HepG2 (cell line): ENCODE measurements around the gene STBD1. TPM values are rescaled to one million over a fixed set of nuclear protein-coding genes. Genes with fewer than 3 reads are reported as not detected.

Experiments
- ATF1 ChIP-seq: IDR thresholded peaks from 2 replicates; pipeline ENCODE4 v1.6.1; 2016; ENCODE audit warnings: mild to moderate bottlenecking, control low read depth
- ETV6 ChIP-seq: sonication (generic); formaldehyde crosslinking; conservative IDR thresholded peaks from 2 replicates; pipeline ENCODE4 v1.4.0; 2020; ENCODE audit warnings: missing genetic modification reagents
- FOSL2 ChIP-seq: sonication (generic); formaldehyde crosslinking; IDR thresholded peaks from 2 replicates; pipeline ENCODE4 v1.4.0; 2020; ENCODE audit warnings: missing genetic modification reagents
- HDAC1 ChIP-seq: sonication (generic); formaldehyde crosslinking; IDR thresholded peaks from 2 replicates; pipeline ENCODE4 v1.5.1; 2020; ENCODE audit warnings: mild to moderate bottlenecking, missing genetic modification reagents
- JUNB ChIP-seq: sonication (generic); formaldehyde crosslinking; IDR thresholded peaks from 2 replicates; pipeline ENCODE4 v1.8.0; 2022; ENCODE audit warnings: missing genetic modification reagents, mild to moderate bottlenecking, borderline replicate concordance
- TBX3 ChIP-seq: fragments of 450-650 bp; IDR thresholded peaks from 2 replicates; pipeline ENCODE4 v1.6.1; 2017; ENCODE audit warnings: antibody characterized with exemption, mild to moderate bottlenecking, inconsistent platforms, borderline replicate concordance
- TEAD3 ChIP-seq: optimal IDR thresholded peaks from 2 replicates; pipeline ENCODE3; 2016; ENCODE audit warnings: borderline replicate concordance
- TMF1 ChIP-seq: sonication (generic); formaldehyde crosslinking; IDR thresholded peaks from 2 replicates; pipeline ENCODE4 v1.8.1; 2022; ENCODE audit warnings: low read depth, missing genetic modification reagents
- ZBTB8A ChIP-seq: sonication (generic); formaldehyde crosslinking; IDR thresholded peaks from 2 replicates; pipeline ENCODE4 v1.4.0; 2020; ENCODE audit warnings: mild to moderate bottlenecking, low read depth, missing genetic modification reagents, borderline replicate concordance
- ZNF292 ChIP-seq: sonication (generic); formaldehyde crosslinking; IDR thresholded peaks from 2 replicates; pipeline ENCODE4 v1.8.1; 2022; ENCODE audit warnings: mild to moderate bottlenecking, low read depth, missing genetic modification reagents, borderline replicate concordance
- ZNF567 ChIP-seq: sonication (generic); formaldehyde crosslinking; IDR thresholded peaks from 2 replicates; pipeline ENCODE4 v1.8.1; 2023; ENCODE audit warnings: mild to moderate bottlenecking, missing genetic modification reagents, borderline replicate concordance
- ZNF589 ChIP-seq: sonication (generic); formaldehyde crosslinking; conservative IDR thresholded peaks from 2 replicates; pipeline ENCODE4 v1.8.0; 2022; ENCODE audit warnings: mild to moderate bottlenecking, moderate library complexity, missing genetic modification reagents
- ZNF746 ChIP-seq: sonication (generic); formaldehyde crosslinking; IDR thresholded peaks from 2 replicates; pipeline ENCODE4 v1.8.0; 2022; ENCODE audit warnings: mild to moderate bottlenecking, missing genetic modification reagents
- polyA plus RNA-seq, 8 experiments: library from polyadenylated mRNA; depleted of rRNA in 3 of 8; stranded (reverse) in 7 of 8; unstranded in 1 of 8; fragments of >200 nt; fragmentation: Illumina TruSeq in 4 of 8; extraction: Trizol in 4 of 8; gene quantifications; 2 replicates each; pipeline versions ENCODE4 v1.2.1 to v1.2.3, GENCODE V29; 2011 to 2016; ENCODE audit warnings: low read depth in 4 of 8, missing spikeins in 1 of 8, mixed read lengths in 1 of 8; ENCODE audit not compliant: insufficient read depth in 1 of 8
- total RNA-seq, 5 experiments: library from RNA; depleted of rRNA; stranded (reverse); fragments of >200 nt; fragmentation: Illumina TruSeq; extraction: Trizol; gene quantifications; 2 replicates each; pipeline ENCODE4 v1.2.3, GENCODE V29; 2016; ENCODE audit warnings: low read depth in 1 of 5
- TF ChIP-seq, protein P1 (sequence below): sonication (generic); formaldehyde crosslinking; IDR thresholded peaks from 2 replicates; pipeline ENCODE4 v1.4.0; 2020; ENCODE audit warnings: missing genetic modification reagents
- TF ChIP-seq, protein P2 (sequence below): sonication (generic); formaldehyde crosslinking; IDR thresholded peaks from 2 replicates; pipeline ENCODE4 v1.4.0; 2020; ENCODE audit warnings: low read depth, missing genetic modification reagents
- TF ChIP-seq, protein P3 (sequence below), 2 experiments: fragments of 450-650 bp in 1 of 2; sonication (generic) in 1 of 2; formaldehyde crosslinking; IDR thresholded peaks; 2 replicates each; pipeline versions ENCODE4 v1.5.0 to v1.8.0; 2020 to 2022; ENCODE audit warnings: mild to moderate bottlenecking in 1 of 2, missing genetic modification reagents in 1 of 2
- TF ChIP-seq, protein P4 (sequence below): sonication (generic); formaldehyde crosslinking; IDR thresholded peaks from 2 replicates; pipeline ENCODE4 v1.4.0; 2020; ENCODE audit warnings: mild to moderate bottlenecking, missing genetic modification reagents

Gene STBD1
- total and polyA plus RNA-seq, 2 of the 13 experiments (the other 11 are each of a cell fraction or from before 2014, with no cell fraction given): 2.8 to 4.3 TPM

DNA sequence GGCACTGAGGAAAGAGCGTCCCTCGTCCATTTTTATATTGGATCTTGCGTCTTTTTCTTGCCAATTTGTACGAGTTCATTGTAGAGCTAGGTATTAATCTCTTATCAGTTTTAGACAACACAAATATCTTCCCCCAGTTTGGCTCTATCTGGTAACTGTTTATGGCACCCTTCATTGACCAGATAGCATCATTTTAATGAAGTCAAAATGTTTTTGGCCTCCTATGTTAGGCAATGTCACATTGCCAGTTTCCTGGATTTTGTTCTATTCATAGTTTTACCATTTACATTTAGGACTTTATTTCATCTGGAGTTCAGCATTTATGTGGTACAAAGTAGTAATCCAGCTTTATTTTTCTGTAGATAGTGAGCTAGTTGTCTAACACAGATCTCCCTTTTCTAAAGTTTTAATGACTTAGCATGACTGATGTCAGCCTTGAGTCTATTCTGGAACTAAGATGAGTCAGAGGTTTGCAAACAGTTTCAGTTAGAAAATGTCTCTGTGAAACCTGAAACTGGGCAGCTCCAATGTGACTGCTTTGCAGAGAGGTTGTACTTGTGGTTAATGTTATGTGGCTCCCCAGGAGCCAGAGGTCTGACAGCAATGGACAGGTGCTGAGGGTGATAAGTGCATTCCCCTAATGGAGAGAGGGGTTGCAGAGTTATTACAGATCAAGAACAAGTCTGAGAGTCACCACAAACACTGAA lies 5.3 kb upstream of the STBD1 start (continued):
- TF ChIP-seq, protein P1, sequence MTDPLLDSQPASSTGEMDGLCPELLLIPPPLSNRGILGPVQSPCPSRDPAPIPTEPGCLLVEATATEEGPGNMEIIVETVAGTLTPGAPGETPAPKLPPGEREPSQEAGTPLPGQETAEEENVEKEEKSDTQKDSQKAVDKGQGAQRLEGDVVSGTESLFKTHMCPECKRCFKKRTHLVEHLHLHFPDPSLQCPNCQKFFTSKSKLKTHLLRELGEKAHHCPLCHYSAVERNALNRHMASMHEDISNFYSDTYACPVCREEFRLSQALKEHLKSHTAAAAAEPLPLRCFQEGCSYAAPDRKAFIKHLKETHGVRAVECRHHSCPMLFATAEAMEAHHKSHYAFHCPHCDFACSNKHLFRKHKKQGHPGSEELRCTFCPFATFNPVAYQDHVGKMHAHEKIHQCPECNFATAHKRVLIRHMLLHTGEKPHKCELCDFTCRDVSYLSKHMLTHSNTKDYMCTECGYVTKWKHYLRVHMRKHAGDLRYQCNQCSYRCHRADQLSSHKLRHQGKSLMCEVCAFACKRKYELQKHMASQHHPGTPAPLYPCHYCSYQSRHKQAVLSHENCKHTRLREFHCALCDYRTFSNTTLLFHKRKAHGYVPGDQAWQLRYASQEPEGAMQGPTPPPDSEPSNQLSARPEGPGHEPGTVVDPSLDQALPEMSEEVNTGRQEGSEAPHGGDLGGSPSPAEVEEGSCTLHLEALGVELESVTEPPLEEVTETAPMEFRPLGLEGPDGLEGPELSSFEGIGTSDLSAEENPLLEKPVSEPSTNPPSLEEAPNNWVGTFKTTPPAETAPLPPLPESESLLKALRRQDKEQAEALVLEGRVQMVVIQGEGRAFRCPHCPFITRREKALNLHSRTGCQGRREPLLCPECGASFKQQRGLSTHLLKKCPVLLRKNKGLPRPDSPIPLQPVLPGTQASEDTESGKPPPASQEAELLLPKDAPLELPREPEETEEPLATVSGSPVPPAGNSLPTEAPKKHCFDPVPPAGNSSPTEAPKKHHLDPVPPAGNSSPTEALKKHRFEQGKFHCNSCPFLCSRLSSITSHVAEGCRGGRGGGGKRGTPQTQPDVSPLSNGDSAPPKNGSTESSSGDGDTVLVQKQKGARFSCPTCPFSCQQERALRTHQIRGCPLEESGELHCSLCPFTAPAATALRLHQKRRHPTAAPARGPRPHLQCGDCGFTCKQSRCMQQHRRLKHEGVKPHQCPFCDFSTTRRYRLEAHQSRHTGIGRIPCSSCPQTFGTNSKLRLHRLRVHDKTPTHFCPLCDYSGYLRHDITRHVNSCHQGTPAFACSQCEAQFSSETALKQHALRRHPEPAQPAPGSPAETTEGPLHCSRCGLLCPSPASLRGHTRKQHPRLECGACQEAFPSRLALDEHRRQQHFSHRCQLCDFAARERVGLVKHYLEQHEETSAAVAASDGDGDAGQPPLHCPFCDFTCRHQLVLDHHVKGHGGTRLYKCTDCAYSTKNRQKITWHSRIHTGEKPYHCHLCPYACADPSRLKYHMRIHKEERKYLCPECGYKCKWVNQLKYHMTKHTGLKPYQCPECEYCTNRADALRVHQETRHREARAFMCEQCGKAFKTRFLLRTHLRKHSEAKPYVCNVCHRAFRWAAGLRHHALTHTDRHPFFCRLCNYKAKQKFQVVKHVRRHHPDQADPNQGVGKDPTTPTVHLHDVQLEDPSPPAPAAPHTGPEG (CRISPR knock-in tag): peak; percentile 44; the same call in 1 of the 2 replicates
- TF ChIP-seq, protein P2, sequence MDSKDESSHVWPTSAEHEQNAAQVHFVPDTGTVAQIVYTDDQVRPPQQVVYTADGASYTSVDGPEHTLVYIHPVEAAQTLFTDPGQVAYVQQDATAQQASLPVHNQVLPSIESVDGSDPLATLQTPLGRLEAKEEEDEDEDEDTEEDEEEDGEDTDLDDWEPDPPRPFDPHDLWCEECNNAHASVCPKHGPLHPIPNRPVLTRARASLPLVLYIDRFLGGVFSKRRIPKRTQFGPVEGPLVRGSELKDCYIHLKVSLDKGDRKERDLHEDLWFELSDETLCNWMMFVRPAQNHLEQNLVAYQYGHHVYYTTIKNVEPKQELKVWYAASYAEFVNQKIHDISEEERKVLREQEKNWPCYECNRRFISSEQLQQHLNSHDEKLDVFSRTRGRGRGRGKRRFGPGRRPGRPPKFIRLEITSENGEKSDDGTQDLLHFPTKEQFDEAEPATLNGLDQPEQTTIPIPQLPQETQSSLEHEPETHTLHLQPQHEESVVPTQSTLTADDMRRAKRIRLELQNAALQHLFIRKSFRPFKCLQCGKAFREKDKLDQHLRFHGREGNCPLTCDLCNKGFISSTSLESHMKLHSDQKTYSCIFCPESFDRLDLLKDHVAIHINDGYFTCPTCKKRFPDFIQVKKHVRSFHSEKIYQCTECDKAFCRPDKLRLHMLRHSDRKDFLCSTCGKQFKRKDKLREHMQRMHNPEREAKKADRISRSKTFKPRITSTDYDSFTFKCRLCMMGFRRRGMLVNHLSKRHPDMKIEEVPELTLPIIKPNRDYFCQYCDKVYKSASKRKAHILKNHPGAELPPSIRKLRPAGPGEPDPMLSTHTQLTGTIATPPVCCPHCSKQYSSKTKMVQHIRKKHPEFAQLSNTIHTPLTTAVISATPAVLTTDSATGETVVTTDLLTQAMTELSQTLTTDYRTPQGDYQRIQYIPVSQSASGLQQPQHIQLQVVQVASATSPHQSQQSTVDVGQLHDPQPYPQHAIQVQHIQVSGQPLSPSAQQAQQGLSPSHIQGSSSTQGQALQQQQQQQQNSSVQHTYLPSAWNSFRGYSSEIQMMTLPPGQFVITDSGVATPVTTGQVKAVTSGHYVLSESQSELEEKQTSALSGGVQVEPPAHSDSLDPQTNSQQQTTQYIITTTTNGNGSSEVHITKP (CRISPR knock-in tag): peak; percentile 70
- TF ChIP-seq, protein P3, sequence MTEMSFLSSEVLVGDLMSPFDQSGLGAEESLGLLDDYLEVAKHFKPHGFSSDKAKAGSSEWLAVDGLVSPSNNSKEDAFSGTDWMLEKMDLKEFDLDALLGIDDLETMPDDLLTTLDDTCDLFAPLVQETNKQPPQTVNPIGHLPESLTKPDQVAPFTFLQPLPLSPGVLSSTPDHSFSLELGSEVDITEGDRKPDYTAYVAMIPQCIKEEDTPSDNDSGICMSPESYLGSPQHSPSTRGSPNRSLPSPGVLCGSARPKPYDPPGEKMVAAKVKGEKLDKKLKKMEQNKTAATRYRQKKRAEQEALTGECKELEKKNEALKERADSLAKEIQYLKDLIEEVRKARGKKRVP (CRISPR knock-in tag; IDR thresholded peaks at IDR 0.05): peak in 1 of 2 experiments; percentile 50; a peak in 1 of 4 replicates
- no peak for TF ChIP-seq ZBTB8A (CRISPR knock-in tag)
- peak; percentile 34; the same call in 1 of the 2 replicates for TF ChIP-seq ZNF292 (CRISPR knock-in tag)
- no peak for TF ChIP-seq TBX3
- TF ChIP-seq FOSL2 (CRISPR knock-in tag): peak; percentile 95
- no peak for TF ChIP-seq TMF1 (CRISPR knock-in tag)
- no peak for TF ChIP-seq ZNF567
- peak; percentile 61; the same call in 1 of the 2 replicates for TF ChIP-seq JUNB
- 0 out of 2 replicates have a peak, but pooled peaks have one; percentile 20 for TF ChIP-seq HDAC1 (CRISPR knock-in tag)
- 0 out of 2 replicates have a peak, but pooled peaks have one; percentile 18 for TF ChIP-seq ATF1 (CRISPR knock-in tag)
- TF ChIP-seq ZNF746 (CRISPR knock-in tag): no peak
- no peak for TF ChIP-seq ZNF589 (CRISPR knock-in tag)
- TF ChIP-seq ETV6 (CRISPR knock-in tag): no peak
- TF ChIP-seq TEAD3 (CRISPR knock-in tag): peak; percentile 22
- TF ChIP-seq, protein P4, sequence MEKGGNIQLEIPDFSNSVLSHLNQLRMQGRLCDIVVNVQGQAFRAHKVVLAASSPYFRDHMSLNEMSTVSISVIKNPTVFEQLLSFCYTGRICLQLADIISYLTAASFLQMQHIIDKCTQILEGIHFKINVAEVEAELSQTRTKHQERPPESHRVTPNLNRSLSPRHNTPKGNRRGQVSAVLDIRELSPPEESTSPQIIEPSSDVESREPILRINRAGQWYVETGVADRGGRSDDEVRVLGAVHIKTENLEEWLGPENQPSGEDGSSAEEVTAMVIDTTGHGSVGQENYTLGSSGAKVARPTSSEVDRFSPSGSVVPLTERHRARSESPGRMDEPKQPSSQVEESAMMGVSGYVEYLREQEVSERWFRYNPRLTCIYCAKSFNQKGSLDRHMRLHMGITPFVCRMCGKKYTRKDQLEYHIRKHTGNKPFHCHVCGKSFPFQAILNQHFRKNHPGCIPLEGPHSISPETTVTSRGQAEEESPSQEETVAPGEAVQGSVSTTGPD (CRISPR knock-in tag): no peak
